ENCODE data around the gene SYNPO.

The SYNPO gene, protein sequence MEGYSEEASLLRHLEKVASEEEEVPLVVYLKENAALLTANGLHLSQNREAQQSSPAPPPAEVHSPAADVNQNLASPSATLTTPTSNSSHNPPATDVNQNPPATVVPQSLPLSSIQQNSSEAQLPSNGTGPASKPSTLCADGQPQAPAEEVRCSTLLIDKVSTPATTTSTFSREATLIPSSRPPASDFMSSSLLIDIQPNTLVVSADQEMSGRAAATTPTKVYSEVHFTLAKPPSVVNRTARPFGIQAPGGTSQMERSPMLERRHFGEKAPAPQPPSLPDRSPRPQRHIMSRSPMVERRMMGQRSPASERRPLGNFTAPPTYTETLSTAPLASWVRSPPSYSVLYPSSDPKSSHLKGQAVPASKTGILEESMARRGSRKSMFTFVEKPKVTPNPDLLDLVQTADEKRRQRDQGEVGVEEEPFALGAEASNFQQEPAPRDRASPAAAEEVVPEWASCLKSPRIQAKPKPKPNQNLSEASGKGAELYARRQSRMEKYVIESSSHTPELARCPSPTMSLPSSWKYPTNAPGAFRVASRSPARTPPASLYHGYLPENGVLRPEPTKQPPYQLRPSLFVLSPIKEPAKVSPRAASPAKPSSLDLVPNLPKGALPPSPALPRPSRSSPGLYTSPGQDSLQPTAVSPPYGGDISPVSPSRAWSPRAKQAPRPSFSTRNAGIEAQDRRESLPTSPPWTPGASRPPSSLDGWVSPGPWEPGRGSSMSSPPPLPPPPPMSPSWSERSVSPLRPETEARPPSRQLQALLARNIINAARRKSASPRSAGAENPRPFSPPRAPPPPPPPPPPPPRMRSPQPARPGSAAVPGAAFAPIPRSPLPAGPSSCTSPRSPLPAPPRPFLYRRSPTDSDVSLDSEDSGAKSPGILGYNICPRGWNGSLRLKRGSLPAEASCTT

DNA sequence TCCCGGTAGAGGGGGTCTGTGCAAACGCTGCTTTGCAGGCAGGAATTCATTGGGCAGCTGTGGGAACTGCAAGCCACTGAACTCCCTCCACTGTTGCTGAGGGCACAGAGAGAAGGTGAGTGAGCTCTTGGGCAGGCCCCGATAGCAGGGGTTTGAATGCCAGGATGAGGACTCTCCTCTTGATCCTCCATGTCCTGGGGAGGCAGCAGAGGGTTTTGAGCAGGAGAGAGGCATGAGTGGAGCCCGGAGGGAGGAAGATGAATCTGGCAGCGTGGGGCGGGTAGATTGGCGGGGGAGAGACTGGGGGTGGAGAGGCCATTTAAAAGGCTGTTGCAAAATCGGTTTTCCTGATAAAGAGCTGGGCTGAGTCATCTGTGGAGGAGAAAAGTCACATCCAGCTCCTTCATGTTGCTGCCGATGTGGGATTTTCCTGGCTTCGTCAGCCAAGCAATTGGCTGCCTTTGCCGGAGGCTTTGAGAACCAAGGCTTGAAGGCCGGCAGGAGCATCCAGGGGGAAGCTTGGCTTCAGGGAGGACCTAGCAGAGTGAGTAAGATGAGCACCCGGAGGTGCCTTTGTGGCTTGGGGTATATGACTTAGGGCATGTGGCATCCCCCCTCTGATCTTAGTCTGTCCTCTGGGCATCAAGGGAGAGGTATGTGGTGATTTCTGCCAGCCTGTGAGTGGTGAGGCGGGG, at the start of gene SYNPO:
TSS of gene SYNPO (plus strand) at position 350 of the 695 bp plus-strand sequence. CDS start 7,616 bp downstream, outside the sequence.
- DNase-seq (ENCODE audit: low spot score), result peak; percentile 52

DNA sequence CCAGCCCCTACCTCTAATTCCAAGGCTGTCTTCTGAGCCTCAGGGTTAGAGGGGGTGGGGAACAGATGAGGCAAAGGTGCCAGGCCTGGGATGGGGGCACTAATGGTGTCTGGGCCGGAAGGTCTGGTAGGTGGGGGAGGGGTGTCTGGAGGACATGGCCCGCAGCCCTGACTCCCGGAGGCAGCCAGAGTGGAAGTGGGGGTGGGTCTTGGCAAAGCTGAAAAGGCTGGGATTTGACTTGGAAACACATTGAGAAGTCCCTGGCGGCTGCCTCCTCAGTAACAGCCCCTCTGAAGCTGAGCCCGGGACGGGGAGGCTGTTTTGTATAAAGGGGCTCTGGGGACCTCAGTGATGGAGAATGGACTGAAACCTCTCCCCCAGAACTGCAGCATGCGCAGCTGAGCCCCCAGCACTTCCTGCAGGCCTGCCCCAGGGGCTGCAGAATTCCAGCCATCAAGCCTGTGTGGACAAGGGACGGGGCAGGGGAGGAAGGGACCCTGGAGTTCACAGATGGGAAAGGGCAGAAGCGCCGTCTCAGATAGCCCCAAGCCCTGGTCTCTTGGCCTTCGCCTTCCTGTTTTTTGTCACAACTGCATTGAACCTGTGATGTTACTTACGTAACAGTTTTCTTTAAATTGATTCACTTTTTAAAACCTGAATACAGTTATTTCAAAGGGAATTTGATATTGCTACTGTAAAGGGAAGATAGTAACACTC, 49.3 kb upstream of the SYNPO start:
- DNase-seq (ENCODE audit: low spot score), result no peak

DNA sequence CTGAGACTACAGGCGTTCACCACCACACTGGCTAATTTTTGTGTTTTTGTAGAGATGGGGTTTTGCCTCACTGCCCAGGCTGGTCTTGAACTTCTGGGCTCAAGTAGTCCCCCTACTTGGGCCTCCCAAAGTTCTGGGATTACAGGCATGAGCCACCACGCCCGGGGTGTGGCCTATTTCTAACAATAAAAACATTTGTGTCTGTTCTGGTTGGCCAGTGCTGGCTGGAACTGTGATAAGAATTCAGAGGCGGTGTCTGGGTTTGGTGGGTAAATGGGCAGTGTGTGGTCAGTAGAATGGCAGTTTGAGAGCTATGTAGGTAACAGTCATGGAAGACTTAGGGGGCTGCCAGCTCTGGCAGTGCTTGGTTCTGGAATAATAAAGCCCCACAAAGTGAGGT, 46.9 kb upstream of the SYNPO start:
- DNase-seq (ENCODE audit: low spot score), result no peak

DNA sequence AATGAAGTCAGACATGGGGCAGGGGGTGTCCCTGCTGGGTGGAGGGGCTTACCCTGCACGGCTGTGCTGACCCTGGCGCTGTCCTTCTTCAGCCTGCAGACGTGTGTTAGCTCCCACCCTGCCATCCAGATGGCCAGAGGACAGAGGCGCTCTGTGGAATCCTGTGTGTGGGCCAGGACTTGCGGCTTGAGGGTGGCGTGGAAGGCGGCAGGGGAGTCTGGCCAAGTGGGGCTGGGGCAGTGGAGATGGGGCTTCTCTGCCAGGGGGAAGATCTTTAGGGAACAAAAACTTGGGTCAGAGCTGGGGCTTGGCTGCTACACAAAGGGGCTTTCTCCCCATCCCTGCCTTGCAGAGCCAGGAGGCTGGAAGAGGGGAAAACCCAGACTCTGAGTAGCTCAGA, 46.5 kb upstream of the SYNPO start:
- DNase-seq (ENCODE audit: low spot score), result no peak

DNA sequence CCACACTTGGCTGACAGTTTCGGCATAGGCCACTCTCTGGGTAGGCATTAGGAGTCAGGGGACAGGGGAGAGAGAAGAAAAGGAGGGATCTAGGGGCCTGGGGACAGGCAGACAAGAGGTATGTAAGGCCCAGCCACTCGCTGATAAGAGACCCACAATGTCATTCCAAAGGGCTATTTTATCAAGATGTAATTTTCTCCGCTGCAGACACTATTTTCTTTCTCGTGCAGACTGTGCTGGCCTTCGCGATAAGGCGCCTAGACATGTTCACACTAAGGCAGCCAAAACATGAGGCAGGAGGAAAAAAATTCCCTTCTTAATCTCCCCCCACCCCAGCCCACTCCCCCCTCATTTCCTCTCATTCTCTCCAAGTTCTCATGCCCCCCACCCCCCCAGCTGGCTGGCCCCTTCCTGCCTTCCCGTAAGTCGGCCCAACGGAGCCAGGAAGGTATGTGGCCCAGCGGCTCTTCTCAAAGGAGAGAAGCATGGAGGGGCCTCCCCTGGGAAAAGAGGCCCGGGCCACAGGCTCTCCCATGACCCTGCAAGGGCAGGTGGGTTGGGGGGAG, 44.9 kb upstream of the SYNPO start:
- no peak for DNase-seq (ENCODE audit: low spot score)

DNA sequence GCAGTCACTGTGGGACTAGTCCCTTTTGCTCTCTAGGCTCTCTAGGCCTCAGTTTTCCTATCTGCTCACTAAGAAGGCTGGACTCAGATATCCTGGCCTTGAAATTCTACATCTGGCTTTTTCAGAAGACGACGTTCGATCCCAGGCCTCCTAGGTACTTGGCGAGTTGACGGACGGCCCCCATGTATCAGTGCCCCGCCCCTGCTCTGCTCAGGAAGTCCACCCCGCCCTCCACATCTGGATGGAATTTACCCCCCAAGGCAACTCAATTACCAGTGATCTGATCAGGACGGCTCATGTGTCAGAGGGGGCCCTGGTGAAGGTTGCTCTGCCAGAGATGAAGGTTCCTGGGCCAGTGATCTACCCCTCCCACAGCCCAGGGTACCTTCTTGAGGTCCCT, 44.1 kb upstream of the SYNPO start:
- DNase-seq (ENCODE audit: low spot score), result no peak

DNA sequence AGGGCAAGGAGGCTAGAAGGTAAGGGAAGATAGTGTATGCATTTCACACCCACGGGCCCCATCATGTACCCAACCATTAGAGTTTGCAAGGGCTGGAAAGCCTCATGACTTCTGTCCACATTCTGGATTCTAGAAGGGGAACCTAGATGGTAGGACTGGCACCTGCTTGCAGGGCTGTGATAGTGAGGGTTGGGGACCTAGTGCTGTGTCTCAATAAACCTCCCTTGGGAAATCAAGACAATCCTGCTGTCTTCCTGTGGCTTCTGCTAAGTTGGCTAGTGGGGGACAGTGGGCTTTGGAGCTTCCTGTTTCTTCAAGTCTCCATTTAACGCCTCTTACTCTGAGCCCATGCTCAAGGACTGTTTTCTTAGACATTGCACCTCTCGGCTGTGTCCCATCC, 43.6 kb upstream of the SYNPO start:
- no peak for DNase-seq (ENCODE audit: low spot score)

DNA sequence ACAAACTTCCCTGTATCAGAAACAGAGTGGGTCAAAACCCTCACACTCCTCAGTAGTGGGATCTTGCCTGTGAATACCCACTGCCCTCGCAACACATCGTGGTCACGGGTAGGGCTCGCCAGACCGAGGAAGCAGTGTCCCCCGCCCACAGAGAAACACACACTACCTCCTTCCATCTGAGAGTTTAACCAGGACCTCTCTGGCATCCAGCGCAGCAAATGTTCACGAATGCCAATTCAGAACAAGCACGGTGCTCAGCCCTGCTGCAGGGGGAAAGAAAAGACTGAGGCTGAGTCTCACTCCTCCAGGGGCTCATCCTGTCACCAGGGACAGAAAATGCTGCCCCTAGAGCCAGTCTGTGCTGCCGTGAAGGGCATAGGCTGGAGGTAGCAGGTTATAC, 42.5 kb upstream of the SYNPO start:
- DNase-seq (ENCODE audit: low spot score), result no peak

DNA sequence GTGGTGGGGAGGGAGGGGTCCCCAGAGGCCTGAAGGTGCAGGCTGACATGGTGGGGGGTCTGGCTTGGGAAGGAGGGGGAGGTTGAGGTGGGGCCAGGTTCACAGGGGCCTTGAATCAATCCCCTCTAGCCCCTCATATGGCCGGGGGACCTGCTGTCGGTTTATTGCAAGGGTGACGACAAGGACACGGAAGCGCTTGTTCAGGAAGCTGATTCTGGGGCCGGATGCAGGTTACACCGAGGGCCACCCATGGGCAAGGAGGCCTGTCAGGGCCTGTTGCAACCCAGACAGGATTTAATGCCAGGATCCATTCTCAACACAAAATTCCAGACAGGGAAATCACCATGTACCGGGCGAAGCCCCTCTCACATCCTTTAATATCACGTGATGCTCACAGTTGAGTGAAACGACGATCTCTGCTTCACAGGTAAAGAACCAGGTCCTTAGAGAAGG, 41.6 kb upstream of the SYNPO start:
- no peak for DNase-seq (ENCODE audit: low spot score)

DNA sequence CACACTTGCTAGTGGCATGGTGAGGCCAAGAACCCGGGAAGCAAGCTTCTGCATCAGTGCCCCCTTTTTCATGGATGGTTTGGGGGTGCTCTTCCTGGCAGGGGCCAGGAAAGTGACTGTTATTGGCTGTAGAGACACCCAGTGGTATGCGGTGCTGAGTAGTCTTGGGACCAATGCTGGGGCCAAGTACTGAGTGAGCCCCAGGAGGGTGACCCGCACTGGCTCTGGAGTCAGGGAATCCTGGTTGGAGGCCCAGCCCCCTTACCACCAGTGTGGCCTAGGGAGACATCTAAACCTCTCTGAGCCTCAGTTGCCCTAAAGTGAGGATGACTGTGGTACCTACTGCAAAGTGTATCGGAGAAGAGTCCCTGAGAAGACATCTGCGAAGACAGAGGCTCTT, 41.2 kb upstream of the SYNPO start:
- no peak for DNase-seq (ENCODE audit: low spot score)

DNA sequence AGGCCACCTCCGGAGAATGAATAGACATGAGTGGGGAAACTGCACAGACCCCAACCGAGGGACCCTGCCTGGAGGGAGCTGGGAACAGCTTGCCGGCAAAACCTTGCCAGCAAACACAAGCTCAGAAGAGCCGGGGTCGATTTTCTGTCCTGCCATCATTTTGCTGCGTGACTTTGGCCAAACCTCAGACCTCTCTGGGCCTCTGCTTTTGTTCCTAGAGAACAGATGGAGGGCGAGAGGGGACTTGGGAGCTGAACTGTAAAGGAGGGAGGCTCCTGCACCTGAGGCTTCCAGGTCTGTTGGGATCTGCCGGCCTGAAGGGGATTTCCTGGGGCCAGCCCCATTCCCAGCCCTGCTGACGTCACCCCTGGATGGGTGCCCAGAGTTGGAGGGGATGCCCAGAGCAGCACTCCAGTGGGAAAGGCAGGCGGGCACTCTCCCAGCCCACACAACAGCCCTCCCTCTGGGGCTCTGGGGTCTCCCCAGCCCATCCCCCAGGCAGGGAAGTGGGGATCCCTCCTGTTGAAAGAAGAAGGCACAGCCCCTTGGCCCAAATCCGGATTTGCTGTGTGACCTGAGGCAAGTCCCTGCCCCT, 40.4 kb upstream of the SYNPO start:
- DNase-seq (ENCODE audit: low spot score), result peak; percentile 82

DNA sequence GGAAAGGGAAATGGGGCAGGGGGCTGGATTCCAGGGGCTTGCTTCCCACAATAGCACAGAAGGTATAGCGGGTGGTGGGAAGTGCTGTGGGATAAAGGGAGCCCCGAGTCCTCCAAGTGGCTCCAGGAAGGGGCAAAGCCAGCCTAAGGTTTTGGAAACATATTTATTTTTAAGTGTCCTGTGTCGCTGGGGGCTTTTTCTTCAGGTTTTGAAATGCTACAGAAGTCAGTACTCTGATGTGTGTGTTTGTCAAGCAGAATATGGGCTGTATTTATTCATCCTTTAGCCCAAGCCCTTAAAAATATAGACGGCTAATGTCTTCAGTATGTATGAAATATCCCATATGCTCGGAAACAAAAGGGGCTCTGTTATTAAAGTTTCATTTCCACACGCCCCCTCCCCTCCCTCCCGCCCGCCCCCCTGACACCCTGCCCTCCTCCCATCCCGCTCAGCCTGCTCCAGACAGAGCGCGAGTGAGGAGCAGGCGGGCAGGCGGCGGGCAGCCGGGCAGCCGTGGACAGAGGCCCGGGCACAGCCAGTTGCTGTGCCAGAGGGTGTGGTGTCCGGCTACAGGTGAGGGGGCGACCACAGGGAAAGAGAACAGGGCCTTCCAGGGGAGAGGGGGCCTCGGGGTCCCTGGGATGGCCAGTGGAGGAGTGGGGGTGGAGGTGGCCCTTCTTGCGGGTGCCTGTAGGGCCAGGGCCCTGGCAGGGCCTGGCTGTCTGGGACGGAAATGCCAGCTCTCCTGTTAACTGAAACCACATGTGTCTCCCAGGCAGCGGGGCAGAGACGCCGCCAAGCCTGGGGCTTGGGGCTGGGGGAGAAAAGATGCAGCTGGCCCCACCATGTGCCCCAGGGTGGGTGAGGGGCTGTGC, 39.6 kb upstream of the SYNPO start:
- no peak for DNase-seq (ENCODE audit: low spot score)

DNA sequence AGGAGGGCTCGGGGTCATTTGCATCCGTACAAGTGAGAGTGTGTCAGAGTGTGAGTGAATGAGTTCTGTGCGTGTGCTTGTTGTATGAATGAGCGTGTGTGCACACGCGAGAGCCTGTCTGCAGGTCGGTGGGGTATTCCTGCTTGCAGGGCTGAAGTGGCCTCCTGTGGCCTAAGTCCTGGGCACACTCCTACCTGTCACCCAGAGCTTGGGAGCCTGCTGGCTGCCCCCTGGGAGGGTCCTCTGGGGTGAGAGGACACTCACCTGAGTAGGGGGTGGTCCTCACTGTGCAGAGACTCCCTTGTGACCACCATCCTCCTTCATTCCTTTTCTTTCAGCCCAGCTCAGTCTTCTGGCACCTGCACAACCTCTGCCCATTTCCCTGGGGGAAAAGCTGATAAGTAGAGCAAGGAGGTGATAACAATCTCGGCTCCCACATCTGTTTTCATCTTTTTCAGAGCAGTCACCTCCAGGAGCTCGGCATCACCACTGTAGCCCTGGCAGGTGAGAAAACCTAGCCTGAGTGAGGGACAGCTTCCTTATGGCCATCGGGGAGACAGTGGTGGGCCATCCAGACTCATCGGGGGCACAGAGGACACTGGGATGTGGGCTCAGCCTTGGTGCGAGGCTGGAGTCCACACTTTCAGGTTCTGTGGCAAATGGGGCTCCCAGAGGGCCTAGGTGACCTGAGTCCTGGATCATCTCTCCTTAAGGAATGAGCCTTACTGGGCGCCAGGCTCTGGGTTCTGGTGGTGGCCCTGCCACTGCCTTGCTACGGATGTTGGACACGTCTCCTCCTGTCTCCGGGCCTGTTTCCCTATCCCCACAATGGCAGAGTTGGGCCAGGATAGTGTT, 38.7 kb upstream of the SYNPO start:
- no peak for DNase-seq (ENCODE audit: low spot score)

DNA sequence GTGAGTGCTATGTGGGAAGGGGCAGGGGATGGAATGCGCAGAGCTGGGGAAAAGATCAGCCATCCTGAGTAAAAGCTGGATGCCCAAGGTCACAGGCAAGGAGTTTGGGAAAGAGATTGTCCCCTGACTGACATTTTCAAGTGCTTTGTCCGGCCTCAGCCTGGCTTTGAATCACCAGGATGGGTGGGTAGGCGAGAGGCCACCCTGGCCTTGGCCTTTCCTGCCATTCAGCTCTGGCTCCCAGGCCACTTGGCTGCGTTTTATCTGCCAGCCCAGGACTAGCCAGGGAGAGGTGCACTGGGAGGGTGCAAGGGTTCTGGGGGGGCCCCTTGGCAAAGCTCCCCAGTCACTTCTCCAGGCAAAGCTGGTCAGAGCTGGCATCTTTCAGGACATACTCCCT, 37.4 kb upstream of the SYNPO start:
- DNase-seq (ENCODE audit: low spot score), result no peak

DNA sequence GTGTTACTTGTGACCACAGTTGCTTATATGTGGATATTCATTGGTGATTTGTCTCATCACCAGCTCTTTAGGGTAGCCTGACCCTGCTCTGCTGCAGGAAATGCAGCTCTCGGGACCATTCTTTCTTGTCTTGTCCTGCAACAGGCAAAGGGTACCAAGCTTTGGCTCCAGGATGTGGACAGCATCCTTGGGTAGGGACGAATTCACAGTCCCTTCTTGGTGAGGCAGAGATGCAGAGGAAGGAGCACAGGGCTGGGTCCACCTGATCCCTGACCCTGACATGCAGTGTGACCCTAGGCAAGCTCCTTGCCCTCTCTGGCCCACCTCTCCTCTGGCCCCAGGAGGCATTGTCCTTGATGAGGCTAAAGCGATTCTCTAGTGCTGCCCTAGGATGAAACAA, 37.0 kb upstream of the SYNPO start:
- DNase-seq (ENCODE audit: low spot score), result no peak

DNA sequence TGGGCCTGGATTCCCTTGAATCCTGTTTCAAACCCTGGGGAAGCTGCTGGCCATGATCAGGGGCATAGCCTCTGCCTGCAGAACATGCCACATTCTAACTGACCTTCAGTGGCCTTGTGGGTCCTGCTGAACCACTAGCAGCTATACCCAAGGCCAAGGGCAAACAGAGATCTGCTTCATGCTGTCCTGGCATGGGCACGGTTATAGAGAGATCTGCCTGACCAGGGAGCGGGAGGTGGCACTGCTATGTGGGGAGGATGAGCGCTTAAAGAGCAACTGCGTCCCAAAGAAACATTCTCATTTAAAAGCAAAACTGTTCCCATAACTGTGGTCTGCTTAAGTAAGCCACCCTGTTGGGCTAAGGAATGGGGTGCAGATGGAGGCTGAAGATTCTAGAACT, 36.5 kb upstream of the SYNPO start:
- DNase-seq (ENCODE audit: low spot score), result no peak

DNA sequence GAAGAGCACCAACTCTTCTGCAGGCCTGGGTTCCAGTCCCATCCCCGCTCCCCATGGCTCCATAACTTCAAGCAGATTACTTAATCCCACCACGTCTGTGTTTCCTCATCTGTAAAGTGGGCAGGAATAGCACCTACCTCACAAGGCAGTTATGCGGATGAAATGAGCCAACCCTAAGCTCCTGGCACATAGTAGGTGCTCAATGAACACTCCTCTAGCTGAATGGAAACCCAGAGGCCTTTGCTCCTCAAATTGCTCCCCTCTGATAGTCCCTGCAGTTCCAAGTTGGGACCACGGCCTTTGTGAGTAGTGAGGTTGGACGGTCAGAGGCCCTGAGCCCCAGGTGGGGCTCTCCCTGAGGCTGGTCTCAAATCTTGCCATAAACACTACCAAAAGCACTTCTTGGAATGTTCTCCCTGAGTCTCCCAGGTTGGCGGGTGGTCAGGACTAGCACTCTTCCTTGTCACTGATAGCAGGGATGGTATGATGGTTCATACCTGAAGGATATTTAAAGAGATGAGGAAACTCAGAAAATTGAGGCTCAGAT, 35.5 kb upstream of the SYNPO start:
- no peak for DNase-seq (ENCODE audit: low spot score)

DNA sequence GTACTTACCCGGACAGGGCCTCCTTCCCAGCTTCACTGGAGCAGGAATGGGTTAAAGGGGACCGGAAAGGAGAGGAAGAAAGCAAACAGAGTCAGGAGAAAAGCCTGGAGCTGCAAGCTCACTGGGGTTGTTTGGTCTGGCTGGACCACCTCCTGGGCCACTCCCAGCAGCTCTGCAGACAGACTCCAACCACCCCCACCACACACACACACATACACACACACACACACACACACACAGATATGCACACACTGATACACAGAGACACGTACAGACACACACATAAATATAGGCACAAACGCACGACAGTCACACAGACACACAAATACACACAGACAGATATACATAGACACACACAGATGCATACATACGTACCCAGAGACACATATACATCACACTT, 34.9 kb upstream of the SYNPO start:
- peak; percentile 73 for DNase-seq (ENCODE audit: low spot score)

DNA sequence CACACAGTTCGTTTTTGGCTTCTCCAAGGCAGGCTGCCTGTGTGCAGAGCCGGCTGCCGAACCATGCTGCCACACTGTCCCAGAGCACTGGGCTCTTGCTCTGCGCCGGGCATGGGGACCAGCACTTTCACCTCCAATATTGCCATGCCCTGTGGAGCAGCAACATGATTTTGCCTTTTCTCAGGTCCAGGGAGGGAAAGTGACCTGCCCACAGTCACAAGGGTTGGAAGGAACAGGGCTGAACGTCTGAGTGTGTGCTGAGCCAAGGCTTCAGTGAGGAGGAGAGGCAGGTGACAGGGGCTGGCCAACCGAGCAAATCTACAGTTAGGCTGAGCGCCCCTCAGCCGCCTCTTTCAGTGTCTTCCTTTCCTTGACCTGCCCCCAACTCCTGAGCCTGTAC, 34.0 kb upstream of the SYNPO start:
- DNase-seq (ENCODE audit: low spot score), result no peak
